ENCODE results near the gene GIPC1.
"Not testable (repeated sequence)": the region's sequence is repeated elsewhere in the genome, so short reads cannot be mapped to it uniquely, and the experiment has no call there.

Gene GIPC1, protein sequence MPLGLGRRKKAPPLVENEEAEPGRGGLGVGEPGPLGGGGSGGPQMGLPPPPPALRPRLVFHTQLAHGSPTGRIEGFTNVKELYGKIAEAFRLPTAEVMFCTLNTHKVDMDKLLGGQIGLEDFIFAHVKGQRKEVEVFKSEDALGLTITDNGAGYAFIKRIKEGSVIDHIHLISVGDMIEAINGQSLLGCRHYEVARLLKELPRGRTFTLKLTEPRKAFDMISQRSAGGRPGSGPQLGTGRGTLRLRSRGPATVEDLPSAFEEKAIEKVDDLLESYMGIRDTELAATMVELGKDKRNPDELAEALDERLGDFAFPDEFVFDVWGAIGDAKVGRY

DNA sequence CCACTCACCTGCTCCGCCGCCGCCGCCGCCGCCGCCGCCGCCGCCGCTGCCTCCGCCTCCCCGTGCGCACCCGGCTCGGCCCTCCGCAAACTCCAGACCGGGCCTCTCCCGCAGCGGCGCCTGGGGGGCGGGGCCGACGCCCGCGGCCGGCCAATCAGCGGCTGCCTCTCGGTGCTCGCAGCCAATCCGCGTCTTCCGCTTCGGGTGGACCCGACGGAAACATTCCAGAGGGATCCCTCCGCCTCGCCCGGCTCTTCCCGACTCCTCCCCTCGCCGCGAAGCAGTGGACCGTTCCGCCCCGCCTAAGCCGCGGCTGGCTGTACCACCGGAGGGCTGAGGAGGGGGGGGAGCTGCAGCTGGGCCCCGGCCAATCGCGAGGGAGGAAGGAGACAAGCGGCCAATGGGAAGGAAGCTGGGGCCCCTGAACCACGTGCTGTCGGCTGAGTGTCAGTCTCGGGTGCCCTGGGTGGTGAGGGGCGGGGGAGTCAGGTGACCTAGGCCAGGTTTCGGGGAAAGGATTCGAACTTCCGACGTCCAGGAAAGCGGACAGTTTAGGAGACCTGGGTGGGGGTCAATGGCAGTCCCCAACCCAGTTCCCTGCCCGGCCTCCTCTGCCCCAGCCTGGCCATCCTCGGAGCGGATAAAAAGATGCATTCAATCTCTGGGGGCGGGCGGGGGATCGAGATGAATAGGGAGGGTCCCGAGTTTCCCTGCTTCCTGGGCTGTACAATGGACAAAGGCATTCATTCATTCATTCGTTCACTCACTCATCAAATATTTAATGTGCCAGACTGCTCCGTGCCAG lies at the start of gene GIPC1:
TSS of gene GIPC1 (minus strand) at position 99 of the 805 bp plus-strand sequence. CDS start 13,151 bp downstream, outside the sequence.
- H3K4me3 ChIP-seq (replicated peaks in 1 of 2; ENCODE audit: low read depth in 2 of 2, low read length in 2 of 2) = peak within 1 kb of the TSS; percentile 79 to 81
- TF ChIP-seq, protein P1, sequence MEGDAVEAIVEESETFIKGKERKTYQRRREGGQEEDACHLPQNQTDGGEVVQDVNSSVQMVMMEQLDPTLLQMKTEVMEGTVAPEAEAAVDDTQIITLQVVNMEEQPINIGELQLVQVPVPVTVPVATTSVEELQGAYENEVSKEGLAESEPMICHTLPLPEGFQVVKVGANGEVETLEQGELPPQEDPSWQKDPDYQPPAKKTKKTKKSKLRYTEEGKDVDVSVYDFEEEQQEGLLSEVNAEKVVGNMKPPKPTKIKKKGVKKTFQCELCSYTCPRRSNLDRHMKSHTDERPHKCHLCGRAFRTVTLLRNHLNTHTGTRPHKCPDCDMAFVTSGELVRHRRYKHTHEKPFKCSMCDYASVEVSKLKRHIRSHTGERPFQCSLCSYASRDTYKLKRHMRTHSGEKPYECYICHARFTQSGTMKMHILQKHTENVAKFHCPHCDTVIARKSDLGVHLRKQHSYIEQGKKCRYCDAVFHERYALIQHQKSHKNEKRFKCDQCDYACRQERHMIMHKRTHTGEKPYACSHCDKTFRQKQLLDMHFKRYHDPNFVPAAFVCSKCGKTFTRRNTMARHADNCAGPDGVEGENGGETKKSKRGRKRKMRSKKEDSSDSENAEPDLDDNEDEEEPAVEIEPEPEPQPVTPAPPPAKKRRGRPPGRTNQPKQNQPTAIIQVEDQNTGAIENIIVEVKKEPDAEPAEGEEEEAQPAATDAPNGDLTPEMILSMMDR (IDR thresholded peaks at IDR 0.05; ENCODE audit: low read depth, low read length) = no peak
- peak; percentile 99 to 100 for DNase-seq (ENCODE audit: low read depth in 2 of 2)

DNA sequence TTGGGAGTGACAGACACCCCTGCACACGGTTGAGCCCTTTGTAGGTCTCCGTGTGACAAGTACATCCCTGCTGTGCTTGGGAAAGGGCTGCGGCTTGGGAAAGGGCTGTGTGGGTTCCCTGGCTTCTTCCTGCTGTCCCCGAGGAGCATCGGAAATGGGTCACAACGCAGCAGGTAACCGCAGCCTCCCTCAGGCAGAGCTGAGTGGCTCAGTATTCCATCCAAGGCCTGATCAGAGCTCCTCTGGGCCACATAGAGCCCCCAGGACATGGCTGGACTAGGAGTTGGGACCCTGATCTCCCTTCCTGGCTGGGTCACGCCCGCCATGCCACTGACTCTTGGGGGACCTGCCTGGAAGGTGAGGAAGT lies 49.8 kb upstream of the GIPC1 start:
- TF ChIP-seq, protein P1 (IDR thresholded peaks at IDR 0.05; ENCODE audit: low read depth, low read length) = no peak
- no peak for DNase-seq (ENCODE audit: low read depth in 2 of 2)
- H3K4me3 ChIP-seq (replicated peaks in 1 of 2; ENCODE audit: low read depth in 2 of 2, low read length in 2 of 2) = no peak overlapping the region

DNA sequence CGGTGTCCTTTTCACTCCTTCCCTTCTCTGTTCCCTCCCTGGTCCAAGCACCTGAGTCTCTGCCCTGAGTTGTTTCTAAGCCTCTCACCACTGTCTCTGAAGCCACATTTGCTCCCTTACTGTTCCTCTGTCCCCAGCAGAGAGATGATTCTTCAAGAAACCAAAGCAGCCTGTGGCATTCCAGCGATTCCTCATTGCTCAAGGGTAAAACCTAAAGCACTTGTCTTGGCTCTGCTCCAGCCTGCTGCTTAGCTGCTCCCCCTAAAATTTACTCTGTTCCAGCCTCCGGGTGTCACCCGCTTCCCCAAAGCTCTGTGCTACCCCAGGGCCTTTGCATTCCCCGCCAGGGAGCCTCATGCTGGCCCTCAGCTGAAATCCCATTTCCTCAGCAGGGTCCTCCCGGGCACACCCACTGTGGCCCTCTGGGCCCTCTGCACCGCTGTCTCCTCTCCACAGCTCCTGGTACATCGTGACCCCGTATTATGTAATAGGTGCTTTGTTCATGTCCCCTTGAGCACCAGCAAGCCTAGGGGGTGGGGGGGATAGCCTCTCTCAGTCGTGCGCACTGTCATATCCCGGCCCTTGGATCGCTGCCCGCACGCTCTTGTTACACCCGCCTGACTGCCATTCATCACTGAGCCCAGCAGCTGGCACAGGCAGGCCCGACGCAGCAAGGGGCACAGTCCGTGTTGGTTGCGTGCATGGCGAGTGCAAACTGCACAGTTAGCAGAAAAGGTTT lies 49.2 kb upstream of the GIPC1 start:
- no peak for DNase-seq (ENCODE audit: low read depth in 2 of 2)
- TF ChIP-seq, protein P1 (IDR thresholded peaks at IDR 0.05; ENCODE audit: low read depth, low read length) = no peak
- no peak overlapping the region for H3K4me3 ChIP-seq (replicated peaks in 1 of 2; ENCODE audit: low read depth in 2 of 2, low read length in 2 of 2)

DNA sequence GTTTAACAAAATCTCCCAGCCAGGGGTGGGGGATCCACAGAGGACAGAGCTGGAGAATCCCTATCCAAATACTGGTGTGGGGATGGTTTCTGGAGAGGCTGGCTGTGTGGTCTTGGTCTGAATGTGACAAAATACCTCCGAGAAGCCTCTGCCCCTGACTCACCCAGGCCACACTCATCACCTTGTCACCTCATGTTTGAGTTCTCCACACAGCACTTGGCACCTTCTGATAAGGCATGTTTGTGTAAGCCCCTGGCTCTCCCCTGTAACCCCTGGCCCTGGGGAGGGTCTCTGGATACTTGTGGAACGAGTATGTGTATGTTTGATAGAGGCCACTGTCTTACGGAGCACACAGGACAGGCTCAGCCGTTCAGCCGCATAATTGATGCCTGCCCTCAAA lies 48.1 kb upstream of the GIPC1 start:
- no peak overlapping the region for H3K4me3 ChIP-seq (replicated peaks in 1 of 2; ENCODE audit: low read depth in 2 of 2, low read length in 2 of 2)
- TF ChIP-seq, protein P1 (IDR thresholded peaks at IDR 0.05; ENCODE audit: low read depth, low read length) = no peak
- DNase-seq (ENCODE audit: low read depth in 2 of 2) = no peak

DNA sequence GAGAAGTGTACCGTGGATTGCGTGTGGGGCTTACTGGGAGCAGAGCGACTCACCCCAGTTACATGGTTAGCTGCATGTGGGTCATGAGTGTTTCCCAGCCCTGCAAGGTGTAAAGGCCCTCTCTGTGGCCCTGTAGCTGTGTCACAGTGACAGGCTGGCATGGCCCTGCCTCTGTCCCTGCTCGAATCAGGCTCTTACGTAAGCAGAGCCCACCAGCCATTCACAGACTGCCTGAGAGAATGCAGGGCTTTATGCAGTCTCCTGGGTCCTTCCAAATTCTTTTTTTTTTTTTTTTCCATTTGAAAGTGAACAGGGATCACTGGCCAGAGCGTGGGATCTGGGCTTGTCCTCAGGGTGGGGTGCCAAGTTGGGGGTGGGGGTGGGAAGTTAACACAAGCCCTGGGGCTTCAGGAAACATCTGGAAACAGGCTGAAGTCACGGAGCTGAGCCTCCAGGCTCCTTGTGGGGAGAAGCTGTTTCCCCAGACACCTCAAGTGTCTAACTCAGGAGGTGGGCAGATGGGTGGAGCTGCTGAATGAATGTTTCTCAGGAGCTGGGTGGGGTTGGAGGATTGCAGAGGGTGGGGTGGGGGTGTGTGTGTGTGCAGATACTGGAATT lies 46.9 kb upstream of the GIPC1 start:
- DNase-seq (ENCODE audit: low read depth in 2 of 2) = peak in 1 of 2 donors; percentile 66
- H3K4me3 ChIP-seq (replicated peaks in 1 of 2; ENCODE audit: low read depth in 2 of 2, low read length in 2 of 2) = no peak overlapping the region
- TF ChIP-seq, protein P1 (IDR thresholded peaks at IDR 0.05; ENCODE audit: low read depth, low read length) = no peak

DNA sequence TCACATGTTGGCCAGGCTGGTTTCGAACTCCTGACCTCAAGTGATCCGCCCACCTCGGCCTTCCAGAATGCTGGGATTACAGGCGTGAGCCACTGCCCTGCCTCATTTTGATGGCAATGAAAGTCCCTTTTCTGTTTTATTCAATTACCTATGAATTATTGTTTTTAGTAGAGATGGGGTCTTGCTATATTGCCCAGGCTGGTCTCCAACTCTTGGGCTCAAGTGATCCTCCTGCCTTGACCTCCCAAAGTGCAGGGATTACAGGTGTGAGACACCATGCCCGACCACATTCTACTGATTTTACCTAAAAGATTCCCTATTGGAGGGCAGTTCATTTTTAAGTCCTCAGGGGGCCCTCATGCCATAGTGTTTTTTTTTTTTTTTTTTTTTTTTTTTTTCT lies 46.1 kb upstream of the GIPC1 start:
- not testable (repeated sequence) for H3K4me3 ChIP-seq (replicated peaks in 1 of 2; ENCODE audit: low read depth in 2 of 2, low read length in 2 of 2); DNase-seq (ENCODE audit: low read depth in 2 of 2)

Data from cardiac fibroblast (primary cell).